Endothelial cell of umbilical vein (primary cell): ENCODE measurements around the gene HPGDS. TPM values are rescaled to one million over a fixed set of nuclear protein-coding genes. Genes with fewer than 3 reads are reported as not detected.
"Not testable (repeated sequence)": the region's sequence is repeated elsewhere in the genome, so short reads cannot be mapped to it uniquely, and the experiment has no call there.

Experiments
- BruUV-seq: library from RNA; stranded (reverse); fragments of 400-500 nt; replicated peaks from 2 replicates; lab custom pipeline; 2021; lab: Mats Ljungman, UMichigan
- CTCF ChIA-PET: fragments of 300-600, 350-600 bp; sonication (Branson Sonifier 250); formaldehyde crosslinking; loops from one replicate; lab custom pipeline; 2021; ENCODE audit warnings: antibody characterized with exemption, inconsistent platforms; lab: Charles Lee
- POLR2A ChIA-PET: fragments of 300-600, 350-600 bp; sonication (Branson Sonifier 250); formaldehyde crosslinking; loops from one replicate; lab custom pipeline; 2021; ENCODE audit warnings: antibody characterized with exemption, inconsistent platforms; lab: Charles Lee
- DNase-seq: peaks from one replicate; pipeline ENCODE4 v3.0.0-alpha.2; 2011; ENCODE audit warnings: low read depth, low spot score
- FAIRE-seq: peaks from 2 replicates; lab custom pipeline; 2011; peaks lifted over from hg19 to GRCh38; lab: Jason Lieb, UNC
- H2AFZ ChIP-seq: 2 replicates; pipeline ENCODE4 v1.6.0; 2012; ENCODE audit warnings: low read depth, low read length, control low read depth, inconsistent platforms
- H3K27ac ChIP-seq: 2 replicates; pipeline ENCODE4 v1.5.1; 2011; ENCODE audit warnings: low read depth, mild to moderate bottlenecking, control low read depth, low read length, moderate library complexity; ENCODE audit not compliant: insufficient read depth
- H3K27me3 ChIP-seq, 2 experiments: 2 replicates each; pipeline versions ENCODE4 v1.6.0 to v1.6.1; 2011; ENCODE audit warnings: low read length in 2 of 2, mixed read lengths in 1 of 2; ENCODE audit not compliant: control insufficient read depth in 2 of 2, insufficient read depth in 2 of 2
- H3K36me3 ChIP-seq, 2 experiments: 2 replicates in 1 of 2; 3 replicates in 1 of 2; pipeline ENCODE4 v1.5.1; 2011; ENCODE audit warnings: low read length in 2 of 2, mild to moderate bottlenecking in 1 of 2, moderate library complexity in 1 of 2; ENCODE audit not compliant: control insufficient read depth in 2 of 2, insufficient read depth in 2 of 2; ENCODE audit errors: extremely low read depth in 1 of 2
- H3K4me1 ChIP-seq: 3 replicates; pipeline ENCODE4 v1.5.1; 2011; ENCODE audit warnings: mild to moderate bottlenecking, low read length; ENCODE audit not compliant: control insufficient read depth, insufficient read depth; ENCODE audit errors: extremely low read depth
- H3K4me2 ChIP-seq: 2 replicates; pipeline ENCODE4 v1.6.1; 2011; ENCODE audit warnings: low read length, control low read depth, mixed read lengths; ENCODE audit not compliant: insufficient read depth
- H3K4me3 ChIP-seq, 3 experiments: fragments of 200-600 bp in 1 of 3; sonication (generic), shearing (Covaris generic) in 1 of 3; replicated peaks in 1 of 3; 2 replicates each; pipeline ENCODE4 v1.5.1; 2011 to 2016; ENCODE audit warnings: control low read depth in 3 of 3, low read length in 3 of 3, mild to moderate bottlenecking in 2 of 3, inconsistent platforms in 1 of 3, low read depth in 1 of 3, moderate library complexity in 1 of 3; ENCODE audit not compliant: insufficient read depth in 1 of 3
- H3K79me2 ChIP-seq: 2 replicates; pipeline ENCODE4 v1.6.0; 2012; ENCODE audit warnings: low read length, inconsistent platforms; ENCODE audit not compliant: control insufficient read depth, insufficient read depth
- H3K9ac ChIP-seq: replicated peaks from 2 replicates; pipeline ENCODE3; 2011; ENCODE audit warnings: low read length, control low read depth; ENCODE audit not compliant: insufficient read depth; ENCODE audit errors: extremely low read depth
- H3K9me1 ChIP-seq: replicated peaks from 3 replicates; pipeline ENCODE4 v1.6.0; 2011; ENCODE audit warnings: mild to moderate bottlenecking, low read length; ENCODE audit not compliant: control insufficient read depth, insufficient read depth; ENCODE audit errors: extremely low read depth
- H3K9me3 ChIP-seq: replicated peaks from 2 replicates; pipeline ENCODE4 v1.5.1; 2012; ENCODE audit warnings: low read length, inconsistent platforms; ENCODE audit not compliant: control insufficient read depth, insufficient read depth
- H4K20me1 ChIP-seq: replicated peaks from 2 replicates; pipeline ENCODE3; 2011; ENCODE audit warnings: mild to moderate bottlenecking, low read length; ENCODE audit not compliant: control insufficient read depth, insufficient read depth; ENCODE audit errors: extremely low read depth
- CTCF ChIP-seq, 2 donors: IDR thresholded peaks; 1 replicate in 1 of 2; 2 replicates in 1 of 2; pipeline ENCODE4 v1.5.1; 2011; ENCODE audit warnings: low read length in 2 of 2, mild to moderate bottlenecking in 2 of 2, moderate library complexity in 2 of 2, control low read depth in 1 of 2, inconsistent platforms in 1 of 2, low read depth in 1 of 2; ENCODE audit not compliant: insufficient read depth in 1 of 2; ENCODE audit errors: extremely low read depth in 1 of 2
- EZH2 ChIP-seq: IDR thresholded peaks from 2 replicates; pipeline ENCODE4 v1.6.1; 2012; ENCODE audit warnings: borderline replicate concordance, low read depth, mild to moderate bottlenecking, moderate library complexity, low read length, inconsistent platforms; ENCODE audit not compliant: severe bottlenecking
- FOS ChIP-seq: IDR thresholded peaks from 2 replicates; pipeline ENCODE4 v1.6.1; 2011; ENCODE audit warnings: mild to moderate bottlenecking, low read length, moderate library complexity, borderline replicate concordance; ENCODE audit not compliant: insufficient read depth
- GATA2 ChIP-seq: IDR thresholded peaks from 2 replicates; pipeline ENCODE4 v1.7.0; 2011; ENCODE audit warnings: low read depth, mild to moderate bottlenecking, moderate library complexity, mixed read lengths, low read length; ENCODE audit not compliant: insufficient read length, insufficient read depth
- JUN ChIP-seq: IDR thresholded peaks from 2 replicates; pipeline ENCODE4 v1.6.1; 2011; ENCODE audit warnings: borderline replicate concordance, low read depth; ENCODE audit not compliant: insufficient read length, insufficient read depth
- MYC ChIP-seq: IDR thresholded peaks from one replicate; pipeline ENCODE4 v1.6.1; 2011; ENCODE audit warnings: mild to moderate bottlenecking, low read depth, low read length
- POLR2A ChIP-seq: IDR thresholded peaks from 2 replicates; pipeline ENCODE4 v1.6.1; 2012; ENCODE audit warnings: low read depth, mild to moderate bottlenecking, control low read depth, low read length
- POLR2AphosphoS5 ChIP-seq: IDR thresholded peaks from 2 replicates; pipeline ENCODE4 v1.6.1; 2012; ENCODE audit warnings: low read depth, mild to moderate bottlenecking, control low read depth, low read length, moderate library complexity; ENCODE audit not compliant: insufficient read depth
- dilution Hi-C: fragments of 300-500 bp; cut with MboI; formaldehyde crosslinking; loops from one replicate; pipeline ENCODE4 v1.15.0; 2019; ENCODE audit warnings: low sequenced_read_pairs; ENCODE audit not compliant: extremely low pct_ligation_motif_present
- intact Hi-C: fragments of 100-400 bp; cut with micrococcal nuclease; formaldehyde crosslinking; loops from one replicate; pipeline ENCODE4 v1.10.0; 2022
- polyA plus RNA-seq, 4 experiments: library from polyadenylated mRNA; depleted of rRNA in 3 of 4; stranded (reverse) in 3 of 4; unstranded in 1 of 4; fragments of >200 nt; gene quantifications; 2 replicates each; pipeline versions ENCODE4 v1.2.1 to v1.2.3, GENCODE V29; 2011 to 2012; ENCODE audit warnings: missing spikeins in 1 of 4
- total RNA-seq: library from RNA; stranded (reverse); gene quantifications from 2 replicates; pipeline ENCODE4 v1.2.3, GENCODE V29; 2021
- TF ChIP-seq, protein P1 (sequence below): IDR thresholded peaks from 2 replicates; pipeline ENCODE4 v1.6.1; 2011; ENCODE audit not compliant: insufficient read depth, insufficient read length

Gene HPGDS
- total and polyA plus RNA-seq, 2 donors (not counting 3 experiments of a cell fraction or from before 2014, with no cell fraction given): not detected

- H3K9ac ChIP-seq: no peak overlapping the region
- H3K4me3 ChIP-seq: no peak overlapping the region
- TF ChIP-seq, protein P1, sequence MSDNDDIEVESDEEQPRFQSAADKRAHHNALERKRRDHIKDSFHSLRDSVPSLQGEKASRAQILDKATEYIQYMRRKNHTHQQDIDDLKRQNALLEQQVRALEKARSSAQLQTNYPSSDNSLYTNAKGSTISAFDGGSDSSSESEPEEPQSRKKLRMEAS: no peak
- TF ChIP-seq GATA2 (no peak), CTCF (IDR thresholded peaks at IDR 0.05; ENCODE audit: extremely low read depth in 1 of 2, insufficient read depth in 1 of 2, low read depth in 1 of 2, low read length in 2 of 2) (no peak), POLR2A (no peak), POLR2AphosphoS5 (no peak), JUN (no peak), EZH2 (no peak), MYC (no peak), FOS (no peak)
- dilution Hi-C loops (no loop called here), intact Hi-C loops (loop anchor here (1.0 to 10.0 kb wide), 2 partner anchors 598 to 705 kb away; no protein-coding TSS in a partner anchor)
- H2AFZ ChIP-seq: no peak overlapping the region
- H3K4me2 ChIP-seq: no peak overlapping the region
- no peaks in the 10 kb centered on the region for H3K79me2 ChIP-seq
- BruUV-seq: no TSS peak
- no peak for DNase-seq
- no peak for FAIRE-seq
- H3K27me3 ChIP-seq: no peaks in the 10 kb centered on the region
- no peak overlapping the region for H3K27ac ChIP-seq
- CTCF ChIA-PET: interaction anchor here (0.5 to 3.4 kb wide), 10 partner anchors 11 to 88 kb away, joined by 3 to 49 read pairs (median 5); no protein-coding TSS in a partner anchor
- H3K36me3 ChIP-seq: no peaks in the 10 kb centered on the region
- no peaks in the 10 kb centered on the region for H3K9me3 ChIP-seq
- POLR2A ChIA-PET: no interaction called here
- H3K9me1 ChIP-seq: no peaks in the 10 kb centered on the region
- no peaks in the 10 kb centered on the region for H4K20me1 ChIP-seq
- no peaks in the 10 kb centered on the region for H3K4me1 ChIP-seq
These were observed 47.1 kb upstream of the HPGDS start for GRCh38 chr4:94389595-94390267.

GRCh38 chr4:94387965-94388364, 45.3 kb upstream of the HPGDS start:
- H3K36me3 ChIP-seq, H3K27me3 ChIP-seq, intact Hi-C loops, H3K27ac ChIP-seq, DNase-seq, H3K79me2 ChIP-seq, H3K4me1 ChIP-seq, H3K9me3 ChIP-seq, H3K4me2 ChIP-seq, dilution Hi-C loops, H3K9me1 ChIP-seq, H2AFZ ChIP-seq, H3K4me3 ChIP-seq, H4K20me1 ChIP-seq, POLR2A ChIA-PET, BruUV-seq, FAIRE-seq, H3K9ac ChIP-seq: not testable (repeated sequence)
- CTCF ChIA-PET: interaction anchor here (3.4 kb wide), 1 partner anchor 83 kb away, joined by 46 read pairs; no protein-coding TSS in a partner anchor
